K562 (cell line): ENCODE results near the gene GABRQ. TPM values are rescaled to one million over a fixed set of nuclear protein-coding genes. Genes with fewer than 3 reads are reported as not detected.

Source experiments
- ATAC-seq: fragments of 200-7000 bp; cut with Tn5 transposase; 3 replicates; pipeline ENCODE4 v1.9.1; 2020; ENCODE audit warnings: moderate library complexity
- BruUV-seq: library from RNA; stranded (reverse); fragments of 400-500 nt; replicated peaks from 2 replicates; lab custom pipeline; 2021; lab: Mats Ljungman, UMichigan
- CTCF ChIA-PET: fragments of 300-600 bp; formaldehyde crosslinking; extraction: SDS; loops from one replicate; lab custom pipeline; 2021; ENCODE audit warnings: low intra/inter-chr PET ratio; lab: Yijun Ruan, JAX
- POLR2A ChIA-PET: fragments of 300-600, 350-650 bp; sonication (Branson Sonifier 250); formaldehyde crosslinking; extraction: SDS; loops from one replicate; lab custom pipeline; 2021; ENCODE audit warnings: antibody characterized with exemption, inconsistent platforms; lab: Yijun Ruan, JAX
- DNase-seq, 4 experiments: peaks; one replicate each; pipeline versions ENCODE4 v3.0.0 to v3.0.0-alpha.2; 2011 to 2018; ENCODE audit warnings: low spot score in 3 of 4, mixed read lengths in 3 of 4; ENCODE audit errors: extremely low read depth in 1 of 4
- FAIRE-seq: peaks from 2 replicates; lab custom pipeline; 2011; peaks lifted over from hg19 to GRCh38; lab: Jason Lieb, UNC
- H2AFZ ChIP-seq: 2 replicates; pipeline ENCODE4 v1.6.0; 2011; ENCODE audit warnings: low read depth, low read length, control low read depth, inconsistent platforms
- H3K27ac ChIP-seq: fragments of 200-600 bp; 3 replicates; pipeline ENCODE4 v1.8.0; 2011; ENCODE audit warnings: low read depth, mild to moderate bottlenecking, control low read depth, inconsistent platforms, low read length, moderate library complexity, mixed read lengths; ENCODE audit errors: extremely low read depth
- H3K27me3 ChIP-seq, 2 experiments: fragments of 300-600 bp in 1 of 2; 2 replicates in 1 of 2; 3 replicates in 1 of 2; pipeline versions ENCODE4 v1.6.0 to v1.8.0; 2011; ENCODE audit warnings: inconsistent platforms in 2 of 2, low read length in 2 of 2, mild to moderate bottlenecking in 1 of 2, mixed read lengths in 1 of 2, moderate library complexity in 1 of 2; ENCODE audit not compliant: control insufficient read depth in 2 of 2, insufficient read depth in 2 of 2
- H3K36me3 ChIP-seq: fragments of 300-600 bp; 3 replicates; pipeline ENCODE4 v1.8.0; 2011; ENCODE audit warnings: mild to moderate bottlenecking, low read length, inconsistent platforms; ENCODE audit not compliant: control insufficient read depth, insufficient read depth
- H3K4me1 ChIP-seq, 2 experiments: fragments of 200-600 bp in 1 of 2; replicated peaks in 1 of 2; 2 replicates in 1 of 2; 3 replicates in 1 of 2; pipeline versions ENCODE4 v1.5.1 to v1.8.0; 2011; ENCODE audit warnings: inconsistent platforms in 2 of 2, low read length in 2 of 2, mild to moderate bottlenecking in 1 of 2, mixed read lengths in 1 of 2, moderate library complexity in 1 of 2; ENCODE audit not compliant: control insufficient read depth in 2 of 2, insufficient read depth in 2 of 2
- H3K4me2 ChIP-seq: 2 replicates; pipeline ENCODE4 v1.6.1; 2011; ENCODE audit warnings: low read length, control low read depth, inconsistent platforms, mixed read lengths; ENCODE audit not compliant: insufficient read depth
- H3K4me3 ChIP-seq: fragments of 200-600 bp; sonication (generic), shearing (Covaris generic); 2 replicates; pipeline ENCODE4 v1.5.1; 2016; ENCODE audit warnings: control low read depth, inconsistent platforms
- H3K79me2 ChIP-seq: fragments of 200-600 bp; 3 replicates; pipeline ENCODE4 v1.8.0; 2011; ENCODE audit warnings: low read length, inconsistent platforms; ENCODE audit not compliant: control insufficient read depth, insufficient read depth
- H3K9ac ChIP-seq, 2 experiments: 2 replicates each; pipeline versions ENCODE4 v1.6.0 to v1.6.1; 2011; ENCODE audit warnings: low read depth in 2 of 2, low read length in 2 of 2, control low read depth in 1 of 2, inconsistent platforms in 1 of 2, mild to moderate bottlenecking in 1 of 2, mixed read lengths in 1 of 2; ENCODE audit not compliant: insufficient read depth in 1 of 2
- H3K9me1 ChIP-seq: one replicate; pipeline ENCODE4 v1.6.0; 2011; ENCODE audit warnings: inconsistent platforms, mild to moderate bottlenecking, low read length, moderate library complexity; ENCODE audit not compliant: control insufficient read depth, insufficient read depth
- H3K9me3 ChIP-seq: replicated peaks from 2 replicates; pipeline ENCODE4 v1.5.1; 2011; ENCODE audit warnings: low read depth, low read length, inconsistent platforms; ENCODE audit not compliant: control insufficient read depth, insufficient read depth
- H4K20me1 ChIP-seq: replicated peaks from 2 replicates; pipeline ENCODE4 v1.6.1; 2011; ENCODE audit warnings: low read length, inconsistent platforms, mixed read lengths; ENCODE audit not compliant: control insufficient read depth, insufficient read depth
- CBFB ChIP-seq: sonication (generic); formaldehyde crosslinking; IDR thresholded peaks from 2 replicates; pipeline ENCODE4 v1.4.0; 2020; ENCODE audit warnings: mild to moderate bottlenecking, missing genetic modification reagents
- DACH1 ChIP-seq: fragments of 450-650 bp; IDR thresholded peaks from 2 replicates; pipeline ENCODE4 v1.6.1; 2018; ENCODE audit not compliant: partially characterized antibody
- DNMT1 ChIP-seq: fragments of 450-650 bp; IDR thresholded peaks from 2 replicates; pipeline ENCODE4 v1.6.1; 2016; ENCODE audit warnings: antibody characterized with exemption, mild to moderate bottlenecking
- HMGXB4 ChIP-seq: sonication (generic); formaldehyde crosslinking; IDR thresholded peaks from 2 replicates; pipeline ENCODE4 v1.8.1; 2023; ENCODE audit warnings: mild to moderate bottlenecking, missing genetic modification reagents
- MCM2 ChIP-seq: fragments of 450-650 bp; IDR thresholded peaks from 2 replicates; pipeline ENCODE4 v1.6.1; 2017; ENCODE audit warnings: low read depth, mild to moderate bottlenecking
- RAD21 ChIP-seq, 2 experiments: fragments of 250-450 bp in 1 of 2; fragments of 450-650 bp in 1 of 2; sonication (Bioruptor Pico) in 1 of 2; formaldehyde crosslinking in 1 of 2; IDR thresholded peaks in 1 of 2; conservative IDR thresholded peaks in 1 of 2; 2 replicates each; pipeline versions ENCODE4 v1.4.0 to v1.8.0; 2020 to 2022; ENCODE audit warnings: mild to moderate bottlenecking in 2 of 2, moderate library complexity in 1 of 2
- RERE ChIP-seq: sonication (generic); formaldehyde crosslinking; IDR thresholded peaks from 2 replicates; pipeline ENCODE4 v1.8.0; 2023; ENCODE audit warnings: missing genetic modification reagents, mild to moderate bottlenecking, borderline replicate concordance
- SIRT6 ChIP-seq: IDR thresholded peaks from one replicate; pipeline ENCODE4 v1.6.1; 2012; ENCODE audit warnings: low read depth, mild to moderate bottlenecking, control low read depth, inconsistent platforms, low read length, moderate library complexity
- WGBS: fragments of 100-300 bp; shearing (Covaris generic); methylation state at CpG from one replicate; pipeline ENCODE4 v1.1.6; 2016; ENCODE audit warnings: low coverage, mixed read lengths; ENCODE audit not compliant: insufficient coverage; ENCODE audit errors: missing lambda C conversion rate; 5-methylcytosine and 5-hydroxymethylcytosine counted together
- in situ Hi-C: fragments of 300-500 bp; cut with MboI; formaldehyde crosslinking; loops from 4 replicates; pipeline ENCODE4 v1.15.0; 2018; ENCODE audit warnings: inconsistent platforms, mixed read lengths
- intact Hi-C: fragments of 100-400 bp; cut with micrococcal nuclease; formaldehyde crosslinking; loops from 2 replicates; pipeline ENCODE4 v1.14.2; 2022
- polyA plus RNA-seq, 8 experiments: library from polyadenylated mRNA; depleted of rRNA in 4 of 8; stranded (reverse) in 5 of 8; unstranded in 3 of 8; fragments of >200 nt; fragmentation: Nextera tagmentation in 2 of 8; fragmentation: Illumina TruSeq in 1 of 8; extraction: Ambion mirVana in 2 of 8; extraction: Trizol in 1 of 8; gene quantifications; 2 replicates each; pipeline versions ENCODE4 v1.2.1 to v1.2.3, GENCODE V29; 2011 to 2014; ENCODE audit warnings: inconsistent platforms in 1 of 8, missing spikeins in 1 of 8
- total RNA-seq, 7 experiments: library from RNA; depleted of rRNA in 6 of 7; stranded (reverse); fragments of >200 nt in 6 of 7; fragmentation: Illumina TruSeq in 2 of 7; extraction: Trizol in 2 of 7; gene quantifications; 2 replicates each; pipeline versions ENCODE4 v1.2.1 to v1.2.3, GENCODE V29; 2011 to 2021; ENCODE audit warnings: low replicate concordance in 1 of 7
- TF ChIP-seq, protein P1 (sequence below): fragments of 450-650 bp; formaldehyde crosslinking; IDR thresholded peaks from 2 replicates; pipeline ENCODE4 v1.4.0; 2020; ENCODE audit warnings: mild to moderate bottlenecking, mixed read lengths

GABRQ gene
- total and polyA plus RNA-seq, 9 of the 15 experiments (the other 6 are each of a cell fraction or from before 2014, with no cell fraction given) = 0.25 to 3.2 (median 1.8) TPM

- TF ChIP-seq RAD21 (CRISPR knock-in tag; conservative IDR thresholded peaks at IDR 0.05 in 1 of 2, IDR thresholded peaks at IDR 0.05 in 1 of 2) = peak; percentile 74 to 77
- TF ChIP-seq, all 486 proteins: peak for 6
These were observed 1.8 kb upstream of the GABRQ start (continued) for GRCh38 chrX:152635941-152636340.

- H3K4me3 ChIP-seq = peak overlapping the region; percentile 29; the same call in 1 of the 2 replicates
- no TSS peak for BruUV-seq
- POLR2A ChIA-PET = no interaction called here
These were observed 779 bp downstream of the GABRQ start for GRCh38 chrX:152638443-152638904.

More at GRCh38 chrX:152638443-152638904, 779 bp downstream of the GABRQ start:
- no peaks in the 10 kb centered on the region for H3K36me3 ChIP-seq
- H2AFZ ChIP-seq = no peak overlapping the region
- H3K79me2 ChIP-seq = no peaks in the 10 kb centered on the region
- FAIRE-seq (no peak), DNase-seq (no peak), ATAC-seq (no peak)
- 89% methylated on average over 7 of the region's 23 CpGs for WGBS
- H3K27me3 ChIP-seq = no peaks in the 10 kb centered on the region
- H3K9me3 ChIP-seq = no peaks in the 10 kb centered on the region
- no peak for TF ChIP-seq DNMT1
- no peak for TF ChIP-seq SIRT6
- TF ChIP-seq RERE (CRISPR knock-in tag) = no peak
- no peak for TF ChIP-seq HMGXB4 (CRISPR knock-in tag)
- TF ChIP-seq, protein P1, sequence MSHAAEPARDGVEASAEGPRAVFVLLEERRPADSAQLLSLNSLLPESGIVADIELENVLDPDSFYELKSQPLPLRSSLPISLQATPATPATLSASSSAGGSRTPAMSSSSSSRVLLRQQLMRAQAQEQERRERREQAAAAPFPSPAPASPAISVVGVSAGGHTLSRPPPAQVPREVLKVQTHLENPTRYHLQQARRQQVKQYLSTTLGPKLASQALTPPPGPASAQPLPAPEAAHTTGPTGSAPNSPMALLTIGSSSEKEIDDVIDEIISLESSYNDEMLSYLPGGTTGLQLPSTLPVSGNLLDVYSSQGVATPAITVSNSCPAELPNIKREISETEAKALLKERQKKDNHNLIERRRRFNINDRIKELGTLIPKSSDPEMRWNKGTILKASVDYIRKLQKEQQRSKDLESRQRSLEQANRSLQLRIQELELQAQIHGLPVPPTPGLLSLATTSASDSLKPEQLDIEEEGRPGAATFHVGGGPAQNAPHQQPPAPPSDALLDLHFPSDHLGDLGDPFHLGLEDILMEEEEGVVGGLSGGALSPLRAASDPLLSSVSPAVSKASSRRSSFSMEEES = no peak
- no peak for TF ChIP-seq MCM2
- TF ChIP-seq DACH1 = no peak
- no peak for TF ChIP-seq CBFB (CRISPR knock-in tag)
- CTCF ChIA-PET = interaction anchor here (1.1 kb wide), 1 partner anchor 812 kb away, joined by 3 read pairs; no protein-coding TSS in a partner anchor
- H3K27ac ChIP-seq = no peak overlapping the region
- peaks cover 13 to 17% of the 10 kb centered on the region in 2 experiments; a peak in 4 of 5 replicates for H3K4me1 ChIP-seq
- H3K9ac ChIP-seq = peak overlapping the region in 1 of 2 experiments; percentile 88; a peak in 1 of 4 replicates
- in situ Hi-C loops (no loop called here), intact Hi-C loops (loop anchor here (10.0 kb wide), 2 partner anchors 294 to 814 kb away; no protein-coding TSS in a partner anchor)
- H3K9me1 ChIP-seq = no peaks in the 10 kb centered on the region
- H4K20me1 ChIP-seq = no peaks in the 10 kb centered on the region
- 0 out of 2 replicates have a peak overlapping the region, but pooled peaks have one; percentile 38 for H3K4me2 ChIP-seq
